GM19324 (cell line): Measurements from ENCODE around the gene TPPP.

ENCODE experiments used
- ATAC-seq: cut with Tn5 transposase; IDR thresholded peaks from one replicate; pipeline ENCODE4 v1.9.1; 2021; ENCODE audit warnings: mild to moderate bottlenecking, moderate library complexity; ENCODE audit not compliant: unreplicated experiment, low FRiP score

The TPPP gene

DNA sequence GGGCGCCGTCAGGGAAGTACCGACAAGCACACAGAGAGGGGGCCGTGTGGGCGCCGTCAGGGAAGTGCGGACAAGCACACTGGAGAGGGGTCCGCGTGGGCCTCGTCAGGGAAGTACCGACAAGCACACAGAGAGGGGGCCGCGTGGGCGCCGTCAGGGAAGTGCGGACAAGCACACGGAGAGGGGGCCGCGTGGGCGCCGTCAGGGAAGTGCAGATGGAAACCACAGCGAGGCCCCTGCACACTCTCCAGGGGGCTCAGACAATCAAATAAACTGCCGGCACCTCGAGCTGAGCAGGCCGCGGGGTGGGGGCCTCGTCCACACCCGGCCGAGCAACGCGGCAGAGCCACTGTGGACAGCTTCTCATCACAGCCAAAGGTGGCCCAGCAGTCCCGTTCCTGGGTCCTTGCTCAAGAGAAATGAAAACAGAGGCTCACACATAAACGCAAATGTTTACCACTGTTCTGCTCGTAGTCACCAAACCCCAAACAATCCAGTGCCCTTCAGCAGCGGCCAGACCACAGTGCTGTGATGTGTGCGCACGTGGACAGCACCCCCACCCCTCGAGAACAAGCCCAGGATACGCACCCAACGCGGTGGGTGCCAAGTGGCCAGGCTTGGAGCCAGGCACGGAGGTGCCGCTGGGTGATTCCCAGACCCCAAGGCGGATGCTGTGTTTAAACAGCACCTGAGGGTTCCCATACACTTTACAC lies 24.7 kb downstream of the TPPP start:
- no peak for ATAC-seq

DNA sequence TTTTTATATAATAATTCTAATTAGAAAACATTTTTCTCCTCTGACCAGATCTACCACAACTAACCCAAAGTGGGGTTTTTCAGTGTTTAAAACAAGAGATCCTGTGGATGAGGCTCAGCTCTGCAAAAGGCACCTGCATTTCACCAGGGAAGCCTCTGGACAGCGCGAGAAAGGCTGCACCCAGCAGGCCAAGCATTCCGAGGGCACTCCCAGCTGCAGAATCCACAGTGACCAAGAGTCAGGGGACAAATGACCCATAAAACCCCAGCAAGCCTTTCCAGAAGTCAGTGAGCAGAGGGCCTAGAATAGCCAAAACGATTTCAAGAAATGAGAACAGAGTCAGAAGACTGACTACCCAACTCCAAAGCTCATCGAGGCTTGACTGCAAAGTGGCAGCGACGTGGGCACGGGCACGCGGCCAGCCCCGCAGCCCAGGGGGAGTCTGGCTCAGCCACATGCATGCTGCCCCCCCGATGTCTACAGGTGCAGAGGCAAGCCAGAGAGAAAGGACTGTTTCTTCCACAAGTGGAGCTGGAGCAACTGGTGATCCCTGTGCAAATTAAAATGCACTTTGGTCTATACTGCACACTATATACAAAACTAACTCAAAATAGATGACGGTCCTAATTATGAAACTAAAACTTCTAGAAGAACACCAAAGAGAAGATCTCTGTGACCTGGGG lies 26.2 kb downstream of the TPPP start:
- no peak for ATAC-seq

DNA sequence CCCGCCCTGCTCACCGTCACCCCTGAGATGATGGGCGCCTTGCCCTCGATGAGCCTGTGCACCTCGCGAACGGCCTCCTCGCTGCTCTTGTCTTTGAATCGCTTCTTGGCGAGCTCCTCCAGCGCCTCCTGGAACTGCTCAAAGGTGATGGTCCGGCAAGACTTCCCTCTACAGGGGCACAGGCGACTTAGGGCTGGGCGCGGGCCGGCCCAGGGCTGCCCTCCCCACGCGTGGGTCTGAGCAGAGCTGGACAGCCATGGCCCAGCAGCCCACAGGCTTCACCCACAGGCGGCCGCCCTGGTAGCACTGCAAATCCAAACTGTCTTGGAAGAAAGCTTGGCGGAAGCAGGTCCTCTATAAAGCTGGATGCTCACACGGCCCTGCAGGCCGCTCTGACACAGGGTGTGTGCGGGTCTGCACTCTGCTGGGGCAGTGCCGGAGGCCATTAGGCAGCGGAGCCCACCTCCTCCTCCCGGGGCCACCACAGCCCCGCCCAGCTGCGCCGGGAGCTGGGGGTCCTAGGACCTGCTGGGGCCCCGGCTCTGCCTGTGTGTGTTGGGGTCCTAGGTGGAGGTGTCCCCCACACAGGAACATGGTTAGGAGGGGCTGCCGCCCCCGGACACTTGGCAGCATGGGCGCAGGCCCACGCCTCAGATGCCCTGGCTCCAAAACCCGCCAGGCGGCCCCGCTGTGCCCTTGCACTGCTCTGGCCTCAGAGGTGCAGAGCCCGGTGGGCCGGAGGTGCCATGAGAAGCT lies 27.0 kb downstream of the TPPP start:
- ATAC-seq, result no peak

DNA sequence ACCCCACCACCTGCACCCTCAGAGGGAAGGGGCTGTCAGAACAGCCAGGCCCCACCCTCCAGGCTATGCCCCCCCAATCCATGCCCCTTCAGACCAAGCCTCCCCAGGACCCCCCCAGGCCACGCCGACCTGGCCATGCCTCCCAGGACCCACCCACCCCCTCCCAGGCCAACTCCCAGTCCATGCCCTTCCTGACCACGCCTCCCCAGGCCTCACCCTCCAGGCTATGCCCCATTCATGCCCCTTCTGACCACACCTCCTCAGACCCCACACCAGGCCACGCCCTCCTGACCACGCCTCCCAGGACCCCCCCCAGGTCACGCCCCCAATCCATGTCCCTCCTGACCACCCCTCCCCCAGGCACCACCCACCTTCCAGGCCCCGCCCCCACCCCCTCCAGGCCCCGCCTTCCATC lies 27.6 kb downstream of the TPPP start:
- ATAC-seq, result no peak

DNA sequence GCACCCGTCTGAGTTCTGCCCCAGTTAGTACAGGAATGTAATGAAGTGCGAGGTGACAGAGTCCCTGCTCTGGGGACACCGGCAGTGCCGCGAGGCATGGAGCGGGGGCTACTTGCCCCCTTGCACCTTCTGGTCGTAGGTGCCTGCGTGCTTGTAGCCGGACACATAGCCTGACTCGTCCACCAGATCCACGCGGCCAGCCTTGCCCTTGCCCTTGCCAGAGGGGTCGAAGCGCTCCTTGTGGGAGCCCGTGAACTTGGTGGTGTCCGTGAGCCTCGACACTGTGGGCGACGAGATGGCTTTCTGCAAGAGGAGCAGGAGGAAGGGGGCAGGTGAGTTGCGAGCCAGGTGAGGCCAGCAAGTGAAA lies 28.2 kb downstream of the TPPP start:
- no peak for ATAC-seq

DNA sequence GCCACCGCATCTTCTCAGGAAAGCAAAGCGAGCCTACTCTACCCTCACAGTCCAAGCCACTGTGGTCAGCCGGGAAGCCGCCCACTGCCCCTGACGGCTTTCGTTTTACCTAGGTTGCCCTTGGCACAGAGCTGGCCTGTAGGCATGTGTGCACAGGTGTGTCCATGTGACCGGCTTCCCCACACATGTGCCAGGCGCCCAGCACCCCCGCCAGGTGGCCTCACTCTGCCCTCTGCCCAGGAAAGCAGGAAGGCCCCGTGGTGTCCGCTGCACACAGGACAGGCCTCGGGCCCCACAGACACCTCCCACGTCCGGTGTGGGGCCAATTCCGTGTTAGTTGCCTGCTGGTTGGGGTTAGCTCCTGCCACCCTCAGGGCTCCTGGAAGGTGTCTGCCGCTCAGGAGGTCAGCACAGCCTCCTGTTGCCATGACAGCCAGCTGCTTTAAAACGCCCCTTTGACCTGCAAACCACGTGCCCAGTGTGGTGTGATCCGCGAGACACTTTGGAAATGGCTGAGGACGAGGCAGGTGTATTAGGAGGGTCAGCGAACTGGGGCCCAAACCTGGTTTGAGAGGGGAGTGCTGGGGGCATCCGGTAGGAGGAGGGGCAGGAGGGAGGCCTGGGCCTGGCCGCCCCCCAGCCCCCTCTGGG lies 28.7 kb downstream of the TPPP start:
- ATAC-seq, result no peak

DNA sequence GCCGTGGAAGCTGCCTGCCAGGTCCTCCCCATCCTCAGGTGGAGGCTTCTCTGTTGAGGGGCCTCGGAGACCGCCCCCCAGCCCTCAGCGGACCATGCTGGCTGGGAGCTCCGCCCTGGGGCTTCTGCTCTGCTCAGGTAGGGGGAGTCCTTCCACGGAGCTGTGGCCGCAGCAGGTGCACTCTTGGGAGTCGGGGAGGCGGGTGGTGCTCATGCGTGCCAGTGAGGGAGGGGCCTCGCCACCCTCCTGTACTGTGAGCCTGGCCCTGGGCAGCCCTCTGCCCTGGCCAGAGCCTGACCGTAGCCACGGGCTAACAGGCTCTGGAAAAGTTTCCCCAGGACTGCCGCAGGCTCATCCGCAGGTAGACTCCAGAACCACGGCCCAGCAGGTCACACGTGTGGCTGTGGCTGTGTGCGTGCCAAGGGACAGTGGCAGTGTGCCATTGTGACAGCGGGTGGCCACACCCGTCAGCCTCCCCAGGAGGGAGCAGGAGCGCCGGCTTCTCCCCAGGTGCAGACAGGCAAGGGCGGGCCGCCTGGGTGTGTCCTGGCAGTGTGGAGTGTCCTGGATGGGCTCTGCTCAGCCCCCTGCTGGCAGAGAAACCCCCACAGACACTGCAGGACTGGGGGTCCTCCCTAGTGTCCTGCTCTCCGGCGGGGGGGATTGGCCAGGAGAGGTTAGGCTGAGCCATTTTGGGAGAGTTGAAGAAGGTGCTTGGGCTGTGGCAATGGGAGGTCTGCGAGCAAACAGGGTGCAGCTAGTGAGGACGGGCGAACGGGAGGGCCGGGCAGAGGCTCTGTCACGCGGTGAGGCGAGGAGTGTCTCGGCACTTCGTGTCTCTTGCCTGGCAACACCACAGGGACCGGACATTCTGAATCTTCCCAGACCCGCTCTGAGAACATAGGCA lies 29.5 kb downstream of the TPPP start:
- no peak for ATAC-seq

DNA sequence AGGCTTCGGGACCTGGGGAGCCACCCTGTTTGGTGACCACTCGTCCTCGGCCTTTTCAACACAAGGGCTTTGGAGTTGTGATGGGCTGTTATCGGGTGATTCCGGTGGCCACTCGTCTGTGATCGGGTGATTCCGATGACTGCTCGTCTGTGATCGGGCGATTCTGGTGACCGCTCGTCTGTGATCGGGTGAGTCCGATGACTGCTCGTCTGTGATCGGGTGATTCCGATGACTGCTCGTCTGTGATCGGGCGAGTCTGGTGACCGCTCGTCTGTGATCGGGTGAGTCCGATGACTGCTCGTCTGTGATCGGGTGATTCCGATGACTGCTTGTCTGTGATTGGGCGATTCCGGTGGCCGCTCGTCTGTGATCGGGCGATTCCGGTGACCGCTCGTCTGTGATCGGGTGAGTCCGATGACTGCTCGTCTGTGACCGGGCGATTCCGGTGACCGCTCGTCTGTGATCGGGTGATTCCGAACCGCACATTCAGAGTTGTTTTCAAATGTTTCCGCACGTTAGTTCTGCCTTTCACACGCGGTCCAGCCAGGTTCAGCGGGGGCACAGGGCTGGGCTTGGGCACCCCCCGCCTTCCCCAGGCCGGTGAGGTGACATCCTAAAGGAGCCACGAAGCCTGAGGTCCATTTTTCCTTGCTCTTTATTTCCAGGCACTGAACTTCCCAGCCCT lies 30.3 kb downstream of the TPPP start:
- ATAC-seq, result no peak

DNA sequence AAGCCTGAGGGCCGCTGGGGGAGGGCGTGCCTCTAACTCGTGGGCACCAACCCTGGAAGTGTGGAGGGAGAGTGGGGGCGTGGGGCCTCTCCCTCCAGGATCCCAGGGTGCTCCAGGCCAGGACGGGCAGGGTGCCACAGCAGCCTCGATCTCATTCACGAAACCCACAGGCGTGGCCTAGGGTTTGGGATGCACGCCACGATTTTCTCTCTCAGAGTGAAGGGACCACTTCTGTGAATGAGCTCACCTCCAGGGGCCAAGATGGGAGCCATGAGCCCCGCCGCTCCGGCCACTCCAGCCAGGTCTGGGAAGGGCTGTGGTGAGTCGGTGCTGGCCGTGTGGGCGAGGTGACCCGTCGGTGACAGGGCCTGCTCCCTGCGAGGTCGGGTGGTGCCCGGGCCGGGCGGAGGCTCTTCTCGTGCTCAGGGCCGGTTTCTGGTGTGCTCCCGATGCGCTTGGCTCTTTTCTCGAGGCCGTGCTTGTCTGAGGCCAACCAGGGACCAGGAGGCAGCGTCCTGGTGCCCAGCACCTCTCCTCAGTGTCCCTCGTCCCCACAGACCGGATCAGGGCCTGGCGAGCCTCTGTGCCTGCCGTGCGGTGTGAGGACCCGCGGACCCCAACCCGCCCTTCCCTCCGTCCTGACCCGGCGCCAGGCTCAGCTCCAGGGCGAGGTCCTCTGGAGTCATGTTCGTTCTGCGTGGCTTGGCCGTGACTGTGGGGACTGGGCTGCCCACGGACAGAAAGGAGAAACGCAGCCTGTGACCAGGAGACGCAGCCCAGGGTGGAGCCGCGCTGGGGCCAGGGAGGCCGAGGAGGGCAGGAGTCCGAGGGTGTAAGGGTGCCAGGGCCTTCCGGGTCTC lies 31.0 kb downstream of the TPPP start:
- no peak for ATAC-seq

DNA sequence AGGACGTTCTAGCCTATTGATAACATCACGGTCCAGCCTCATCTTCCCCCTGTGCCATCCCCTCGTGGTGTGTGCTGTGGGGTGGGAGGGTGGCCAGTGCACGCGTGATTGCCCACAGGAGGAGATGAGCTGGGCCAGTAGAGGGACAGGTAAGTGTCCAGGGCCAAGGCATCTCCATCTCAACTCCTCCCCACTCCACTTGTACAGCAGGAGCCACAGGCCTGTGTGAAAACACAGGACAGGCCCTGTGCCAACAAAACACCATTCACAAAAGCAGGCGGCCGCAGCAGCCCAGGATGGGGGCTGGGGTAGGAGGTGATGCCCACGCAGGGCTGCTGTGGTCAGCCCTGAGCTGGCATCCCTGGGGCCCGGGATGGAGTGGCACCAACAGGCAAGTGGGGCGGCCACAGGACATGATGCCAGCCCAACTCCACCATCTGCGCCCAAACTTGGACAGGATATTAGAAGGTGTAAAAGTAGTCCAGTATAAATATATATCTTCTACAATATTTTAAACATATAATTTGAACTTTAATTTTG lies 32.6 kb downstream of the TPPP start:
- ATAC-seq, result no peak

DNA sequence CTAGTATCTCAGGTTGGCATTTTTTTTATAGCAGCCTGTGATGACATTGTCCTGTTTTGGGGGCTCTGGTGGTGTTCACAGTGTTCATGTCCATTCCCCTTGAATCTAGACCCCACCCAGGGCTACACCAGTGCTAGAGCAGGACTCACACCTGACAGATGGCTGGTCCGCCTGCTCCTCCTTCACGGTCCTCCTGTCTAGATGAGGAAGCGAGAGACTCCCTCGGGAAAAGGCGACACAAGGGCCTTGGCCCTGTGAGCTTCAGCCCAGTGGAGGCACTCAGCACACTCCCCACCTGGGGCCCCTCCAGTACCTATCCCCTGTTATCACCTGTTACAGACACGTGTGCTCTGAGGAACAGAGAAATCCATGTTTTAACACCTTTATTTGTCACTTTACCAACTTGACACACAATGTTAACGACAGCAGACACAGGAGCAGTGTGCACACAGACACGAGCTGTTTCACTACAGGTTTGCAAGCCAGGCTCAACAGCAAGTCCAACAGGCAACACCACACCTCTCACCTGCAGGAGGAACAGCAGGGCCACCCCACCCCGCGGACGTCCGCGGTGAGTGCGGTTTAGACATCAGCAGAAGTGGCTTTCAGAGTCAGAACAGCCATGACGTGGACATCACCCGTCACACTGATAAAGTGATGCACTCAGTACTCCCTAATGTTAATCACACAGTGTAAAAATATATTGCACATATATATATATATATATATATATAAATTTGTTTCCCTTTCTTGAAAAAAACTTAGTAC lies 33.5 kb downstream of the TPPP start:
- no peak for ATAC-seq

DNA sequence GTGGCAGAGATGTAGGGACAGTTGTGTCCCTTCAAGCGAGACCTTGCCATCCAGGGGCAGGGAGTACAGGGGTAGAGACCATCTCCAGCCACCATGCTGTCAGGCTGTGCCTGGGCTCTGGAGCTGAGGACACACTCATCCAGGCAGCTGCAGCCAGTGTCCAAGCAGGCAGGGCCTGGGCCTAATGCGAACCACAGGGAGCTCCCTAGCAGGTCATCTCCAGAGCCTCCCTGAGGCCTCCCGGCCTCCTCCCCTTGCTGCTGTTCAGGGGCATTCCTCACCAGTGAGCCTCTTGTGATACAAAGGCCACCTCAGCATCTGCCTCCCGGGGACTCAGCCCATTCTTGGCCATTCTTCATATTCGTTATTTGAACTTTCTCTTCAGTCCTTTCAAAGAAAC lies 35.0 kb downstream of the TPPP start:
- ATAC-seq, result no peak

DNA sequence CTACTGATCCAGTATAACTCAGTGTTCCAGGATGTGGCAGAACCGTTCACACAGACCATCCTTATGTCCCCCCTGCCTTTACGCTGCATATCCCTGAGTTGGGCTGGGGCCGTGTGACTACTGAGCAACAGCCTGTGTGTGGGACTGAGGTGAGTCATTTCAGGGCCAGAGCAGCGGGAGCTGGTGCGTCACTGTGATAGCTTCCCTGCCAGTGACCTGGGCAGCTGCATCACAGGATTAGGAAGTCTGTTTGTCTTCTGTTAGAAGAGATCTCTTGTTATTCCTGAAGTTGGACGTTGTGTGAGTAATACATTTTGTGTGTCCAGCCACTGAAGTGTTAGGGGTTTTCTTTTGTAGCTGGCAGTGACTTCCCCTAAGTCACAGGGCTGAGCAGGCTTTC lies 35.6 kb downstream of the TPPP start:
- no peak for ATAC-seq

DNA sequence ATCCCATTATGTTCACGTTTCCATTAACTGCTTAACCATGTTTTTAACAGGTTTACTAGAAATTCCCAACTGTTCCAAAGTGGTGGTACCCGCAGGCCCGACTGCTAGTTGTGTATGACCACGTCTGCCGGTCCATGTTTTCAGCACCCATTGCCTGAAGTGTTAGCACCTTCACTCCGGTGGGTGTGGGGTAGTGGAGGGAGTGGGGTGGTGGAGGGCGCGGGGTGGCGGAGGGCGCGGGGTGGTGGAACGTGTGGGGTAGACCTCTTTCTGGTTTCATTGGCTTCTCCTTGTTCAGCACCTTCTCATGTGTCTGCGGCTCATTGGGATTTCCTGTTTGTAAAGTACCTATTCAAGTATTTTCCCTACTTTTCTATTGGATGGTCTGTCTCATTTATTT lies 37.7 kb downstream of the TPPP start:
- ATAC-seq, result no peak

DNA sequence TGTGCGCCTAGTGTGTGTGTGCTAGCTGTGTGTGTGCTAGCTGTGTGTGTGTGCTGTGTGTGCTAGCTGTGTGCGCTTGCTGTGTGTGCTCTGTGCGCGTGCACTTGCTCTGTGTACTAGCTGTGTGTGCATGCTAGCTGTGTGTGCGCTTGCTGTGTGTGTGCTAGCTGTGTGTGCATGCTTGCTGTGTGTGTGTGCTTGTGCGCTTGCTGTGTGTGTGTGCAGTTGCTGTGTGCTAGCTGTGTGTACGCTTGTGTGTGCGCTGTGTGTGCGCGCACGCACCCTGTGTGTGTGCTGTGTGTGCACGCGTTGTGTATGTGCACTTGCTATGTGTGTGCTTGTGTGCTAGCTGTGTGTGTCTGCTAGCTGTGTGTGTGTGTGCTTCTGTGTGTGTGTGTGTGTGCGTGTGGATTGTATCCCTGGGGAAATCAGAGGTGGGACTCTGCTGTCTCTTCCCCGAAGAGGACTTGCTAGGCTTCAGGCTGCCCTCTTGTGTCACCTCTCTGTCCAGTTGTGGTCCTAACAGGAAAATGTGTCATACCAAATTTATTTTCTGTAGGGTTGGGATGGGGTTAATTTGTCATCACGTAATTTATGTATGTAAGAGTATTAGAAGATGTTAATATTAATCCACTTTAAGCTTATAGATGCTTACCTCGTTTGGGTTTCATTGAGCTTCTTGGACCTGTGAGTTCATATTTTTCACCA lies 38.9 kb downstream of the TPPP start:
- ATAC-seq, result no peak

DNA sequence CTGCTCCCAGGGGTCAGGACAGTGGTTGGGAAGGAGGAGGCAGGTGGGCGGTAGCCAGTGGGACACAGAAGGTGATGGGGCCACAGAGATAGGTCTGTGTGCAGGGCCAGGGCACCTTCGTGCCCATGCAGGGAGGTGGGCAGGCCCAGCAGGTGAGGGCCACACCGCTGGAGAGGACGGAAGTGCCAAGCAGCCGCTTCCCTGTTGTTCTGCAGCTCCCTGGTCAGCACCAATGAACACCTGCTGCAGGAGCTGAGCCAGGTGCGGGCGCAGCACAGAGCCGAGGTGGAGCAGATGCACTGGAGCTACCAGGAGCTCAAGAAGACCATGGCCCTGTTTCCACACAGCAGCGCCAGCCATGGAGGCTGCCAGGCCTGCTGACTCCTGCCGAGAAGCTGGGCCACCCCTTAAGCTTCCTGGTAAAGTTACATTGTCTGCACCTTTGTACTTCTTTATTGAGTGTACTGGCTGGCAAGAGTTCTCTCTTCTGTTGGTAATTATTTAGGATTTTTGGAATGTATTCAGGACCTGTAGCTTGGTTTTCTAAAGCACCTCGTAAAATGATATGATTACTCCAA lies 40.3 kb downstream of the TPPP start:
- no peak for ATAC-seq

DNA sequence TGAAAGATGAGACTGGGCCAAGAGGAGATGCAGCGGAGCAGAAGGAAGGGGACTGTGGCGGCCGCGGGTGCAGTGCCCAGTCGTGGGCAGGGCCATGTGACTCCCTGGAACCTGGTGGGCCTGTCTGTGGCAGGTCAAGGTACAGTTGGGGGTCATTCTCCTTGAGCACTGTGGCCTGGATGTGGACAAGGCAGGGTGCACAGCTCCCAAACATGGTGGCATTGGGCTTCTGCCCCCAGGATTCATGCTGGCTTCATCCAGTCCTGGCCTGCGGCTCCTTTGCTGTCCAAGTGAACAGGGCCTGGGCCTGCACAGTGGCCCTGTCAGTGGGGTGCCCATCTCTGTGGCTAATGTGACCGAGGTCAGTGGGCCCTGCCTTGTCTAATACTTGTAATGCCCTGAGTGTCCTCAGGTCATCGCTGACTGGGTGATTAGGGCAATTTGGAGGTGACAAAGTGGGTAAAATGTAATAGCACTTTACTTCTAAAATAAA lies 41.1 kb downstream of the TPPP start:
- ATAC-seq, result no peak
